ENCODE data around the gene LLPH.

Gene LLPH

GRCh38 chr12:66066929-66067523, 63.5 kb downstream of the LLPH start:
- no peak for DNase-seq (ENCODE audit: insufficient read length, low spot score)
- FAIRE-seq, result no peak
- TF ChIP-seq POLR2A (IDR thresholded peaks at IDR 0.05; ENCODE audit: low read depth, low read length), result no peak

All from H54 (cell line).